Lower lobe of right lung (tissue), 2 donors: ENCODE data around the gene BARD1. TPM values are rescaled to one million over a fixed set of nuclear protein-coding genes. Genes with fewer than 3 reads are reported as not detected.
A peak's percentile ranks its signal among the peaks of the same experiment; 100 is the strongest.
"Not testable (repeated sequence)": the region's sequence is repeated elsewhere in the genome, so short reads cannot be mapped to it uniquely, and the experiment has no call there.

Experiments
- ATAC-seq, 2 donors: fragments of 200-7000 bp; cut with Tn5 transposase; one replicate each; pipeline ENCODE4 v1.9.1; 2020 to 2022; ENCODE audit warnings: mild to moderate bottlenecking in 2 of 2, moderate library complexity in 2 of 2
- DNase-seq: peaks from one replicate; pipeline ENCODE4 v3.0.0-alpha.2; 2020
- H3K27ac ChIP-seq: fragments of 200-600 bp; one replicate; pipeline ENCODE4 v1.8.0; 2022
- H3K27me3 ChIP-seq: fragments of 200-600 bp; one replicate; pipeline ENCODE4 v1.8.0; 2022; ENCODE audit warnings: low read depth
- H3K36me3 ChIP-seq: fragments of 200-600 bp; one replicate; pipeline ENCODE4 v1.8.0; 2022; ENCODE audit warnings: mild to moderate bottlenecking
- H3K4me1 ChIP-seq: fragments of 200-600 bp; one replicate; pipeline ENCODE4 v1.8.0; 2022
- H3K4me3 ChIP-seq: fragments of 200-600 bp; one replicate; pipeline ENCODE4 v1.8.0; 2022; ENCODE audit warnings: mild to moderate bottlenecking
- H3K9me3 ChIP-seq: fragments of 200-600 bp; one replicate; pipeline ENCODE4 v1.8.0; 2022
- CTCF ChIP-seq: fragments of 200-600 bp; IDR thresholded peaks from one replicate; pipeline ENCODE4 v1.8.0; 2022; ENCODE audit warnings: antibody characterized with exemption, mild to moderate bottlenecking
- intact Hi-C: fragments of 100-400 bp; cut with DNase I; formaldehyde crosslinking; loops from one replicate; pipeline ENCODE4 v1.11.0; 2022
- total RNA-seq: library from RNA; stranded (reverse); fragmentation: NEBNext Ultra II Directional; extraction: Animal tissue kit (Norgen Biotek cat#: 25700); gene quantifications from one replicate; pipeline ENCODE4 v1.2.1, GENCODE V29; 2021
- donor health status: DM: no; HTN: yes; CAD: no; lungs with severe emphysema.

The BARD1 gene
- total RNA-seq, 1 donor from 2014 or later, result 18.5 TPM

GRCh38 chr2:214706986-214707385, 102.5 kb downstream of the BARD1 start:
- Histone ChIP-seq H3K4me1 (no peaks in the 10 kb centered on the region), H3K36me3 (no peaks in the 10 kb centered on the region), H3K4me3 (no peak overlapping the region), H3K27ac (no peak overlapping the region), H3K27me3 (no peaks in the 10 kb centered on the region), H3K9me3 (no peaks in the 10 kb centered on the region)
- no peak for TF ChIP-seq CTCF
- ATAC-seq (no peak), DNase-seq (no peak)
- intact Hi-C loops, result no loop called here

DNA sequence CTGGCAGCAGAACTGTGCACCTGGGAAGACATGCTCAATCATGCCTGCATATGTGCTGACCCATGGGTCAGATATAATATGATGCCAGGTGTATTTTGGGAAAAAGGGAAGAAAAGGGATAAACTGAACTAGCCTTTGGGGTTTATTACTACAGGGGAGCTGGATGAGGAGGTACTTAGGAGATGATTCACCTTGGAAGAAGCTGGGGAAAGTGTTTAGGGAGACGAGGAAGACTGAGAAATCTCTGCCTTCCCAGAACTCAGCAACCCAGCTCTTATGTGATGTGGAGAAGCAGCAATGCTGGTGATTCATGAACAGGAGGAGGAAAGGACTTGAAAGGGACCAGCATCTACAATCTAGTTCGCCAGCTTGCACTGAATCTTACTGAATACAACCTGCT, 110.2 kb downstream of the BARD1 start:
- Histone ChIP-seq H3K36me3 (no peaks in the 10 kb centered on the region), H3K27ac (no peak overlapping the region), H3K27me3 (no peaks in the 10 kb centered on the region), H3K4me3 (no peak overlapping the region), H3K9me3 (peaks cover 5% of the 10 kb centered on the region), H3K4me1 (no peaks in the 10 kb centered on the region)
- intact Hi-C loops, result no loop called here
- no peak for TF ChIP-seq CTCF
- ATAC-seq, result no peak
- no peak for DNase-seq

- intact Hi-C loops, result no loop called here
- H3K27ac ChIP-seq, result no peak overlapping the region
- no peak for TF ChIP-seq CTCF
- no peaks in the 10 kb centered on the region for H3K36me3 ChIP-seq
- H3K4me1 ChIP-seq, result no peaks in the 10 kb centered on the region
- H3K27me3 ChIP-seq, result no peaks in the 10 kb centered on the region
- ATAC-seq (peak in 1 of 2 donors; percentile 21), DNase-seq (no peak)
- H3K4me3 ChIP-seq, result no peak overlapping the region
- peaks cover 5% of the 10 kb centered on the region for H3K9me3 ChIP-seq
These were observed 112.8 kb downstream of the BARD1 start for GRCh38 chr2:214696681-214697080.

DNA sequence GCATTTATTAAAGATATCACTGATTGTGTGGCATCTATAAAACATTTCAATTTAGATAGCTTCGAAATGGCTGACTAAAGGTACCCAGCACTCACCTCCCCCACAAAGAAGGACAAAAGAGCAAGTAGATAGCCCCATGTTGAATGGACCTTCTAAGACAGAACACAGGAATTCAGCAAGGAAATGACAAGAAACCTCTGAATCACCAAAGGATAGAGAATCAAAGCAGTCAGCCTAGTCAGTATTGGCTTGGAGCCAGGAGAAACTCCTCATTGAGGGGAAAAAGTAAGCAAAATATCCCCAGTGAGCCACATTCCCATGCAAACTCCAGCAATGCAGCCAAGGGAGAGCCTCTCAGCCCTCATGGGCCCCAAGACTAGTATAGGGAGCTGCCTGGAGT, 113.7 kb downstream of the BARD1 start:
- Histone ChIP-seq H3K36me3 (no peaks in the 10 kb centered on the region), H3K27me3 (no peaks in the 10 kb centered on the region), H3K4me1 (no peaks in the 10 kb centered on the region), H3K27ac (no peak overlapping the region), H3K4me3 (no peak overlapping the region), H3K9me3 (no peaks in the 10 kb centered on the region)
- TF ChIP-seq CTCF, result no peak
- intact Hi-C loops, result no loop called here
- ATAC-seq (no peak), DNase-seq (no peak)

DNA sequence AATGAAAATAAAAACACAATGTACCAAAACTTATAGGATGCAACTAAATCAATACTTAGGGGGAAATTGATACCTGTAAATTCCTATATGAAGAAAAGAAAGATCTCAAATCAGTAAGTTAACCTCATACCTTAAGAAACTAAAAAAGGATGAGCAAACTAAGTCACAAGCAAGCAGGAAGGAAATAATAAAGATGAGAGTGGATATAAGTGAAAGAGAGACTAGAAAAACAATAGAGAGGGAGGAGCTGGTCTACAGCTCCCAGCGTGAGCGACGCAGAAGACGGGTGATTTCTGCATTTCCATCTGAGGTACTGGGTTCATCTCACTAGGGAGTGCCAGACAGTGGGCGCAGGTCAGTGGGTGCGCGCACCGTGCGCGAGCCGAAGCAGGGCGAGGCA, 125.9 kb downstream of the BARD1 start:
- H3K9me3 ChIP-seq, DNase-seq, H3K27ac ChIP-seq, ATAC-seq, H3K27me3 ChIP-seq, intact Hi-C loops, H3K36me3 ChIP-seq, H3K4me1 ChIP-seq: not testable (repeated sequence)
- H3K4me3 ChIP-seq, result peak overlapping the region; percentile 25

GRCh38 chr2:214679736-214680135, 129.7 kb downstream of the BARD1 start:
- H3K36me3 ChIP-seq, result no peaks in the 10 kb centered on the region
- no peaks in the 10 kb centered on the region for H3K4me1 ChIP-seq
- DNase-seq (no peak), ATAC-seq (no peak)
- TF ChIP-seq CTCF, result no peak
- intact Hi-C loops, result no loop called here
- H3K4me3 ChIP-seq, result no peak overlapping the region
- H3K9me3 ChIP-seq, result peaks cover 6% of the 10 kb centered on the region
- no peak overlapping the region for H3K27ac ChIP-seq
- no peaks in the 10 kb centered on the region for H3K27me3 ChIP-seq
